Measurements from ENCODE around the gene COQ10B. TPM values are rescaled to one million over a fixed set of nuclear protein-coding genes. Genes with fewer than 3 reads are reported as not detected.

The COQ10B gene
- total and polyA plus RNA-seq, 2 experiments from 2014 or later: 40.4 to 57.7 TPM

- H3K79me2 ChIP-seq (ENCODE audit: insufficient read depth): peaks cover 71% of the 10 kb centered on the region
- peak overlapping the region; percentile 96 for H3K4me2 ChIP-seq (ENCODE audit: unreplicated experiment)
- H3K27ac ChIP-seq: peak overlapping the region; percentile 96
- no peaks in the 10 kb centered on the region for H3K27me3 ChIP-seq (replicated peaks; ENCODE audit: insufficient read depth)
- H3K36me3 ChIP-seq (ENCODE audit: low read depth): no peaks in the 10 kb centered on the region
- peaks cover 27% of the 10 kb centered on the region for H3K4me1 ChIP-seq (ENCODE audit: insufficient read depth)
- H4K20me1 ChIP-seq (ENCODE audit: insufficient read depth): peaks cover 24% of the 10 kb centered on the region; the same call in 1 of the 2 replicates
- H3K4me3 ChIP-seq: peak overlapping the region; percentile 82
- in situ Hi-C loops (cut with MboI): no loop called here
- peak; percentile 51 for DNase-seq
- peaks cover 25% of the 10 kb centered on the region; the same call in 1 of the 2 replicates for H3F3A ChIP-seq (ENCODE audit: insufficient read depth)
- H3K9me3 ChIP-seq (ENCODE audit: low read depth): no peaks in the 10 kb centered on the region
- no peaks in the 10 kb centered on the region for H3K9me2 ChIP-seq (ENCODE audit: insufficient read depth)
- TF ChIP-seq EZH2phosphoT487 (IDR thresholded peaks at IDR 0.05; ENCODE audit: insufficient read depth, low read depth) (no peak), EZH2 (IDR thresholded peaks at IDR 0.05; ENCODE audit: insufficient read depth, poor library complexity, severe bottlenecking) (no peak)
- peak overlapping the region; percentile 78; the same call in 1 of the 2 replicates for H2AFZ ChIP-seq
- 1 to 2% methylated on average over 11 of the region's 11 CpGs for WGBS, 2 experiments (ENCODE audit: low coverage in 1 of 2, low lambda C conversion rate in 2 of 2, missing lambda C conversion rate in 2 of 2)
- H3K9ac ChIP-seq: peak overlapping the region; percentile 99
These were observed 19.4 kb upstream of the COQ10B start for GRCh38 chr2:197433780-197434438.

GRCh38 chr2:197434541-197435513 lies 18.5 kb upstream of the COQ10B start, which contains the start of gene SF3B1:
Gene SF3B1 (minus strand): TSS chr2:197435028. CDS start chr2:197434999, 29 bp downstream.
- peaks cover 62% of the 10 kb centered on the region for H3K79me2 ChIP-seq (ENCODE audit: insufficient read depth)
- H3K4me3 ChIP-seq: peak within 1 kb of the TSS; percentile 82
- H3F3A ChIP-seq (ENCODE audit: insufficient read depth): peaks cover 22% of the 10 kb centered on the region; the same call in 1 of the 2 replicates
- peaks cover 22% of the 10 kb centered on the region; the same call in 1 of the 2 replicates for H4K20me1 ChIP-seq (ENCODE audit: insufficient read depth)
- peak; percentile 98 for DNase-seq
- H3K9me3 ChIP-seq (ENCODE audit: low read depth): no peaks in the 10 kb centered on the region
- no peaks in the 10 kb centered on the region for H3K9me2 ChIP-seq (ENCODE audit: insufficient read depth)
- peaks cover 27% of the 10 kb centered on the region for H3K4me1 ChIP-seq (ENCODE audit: insufficient read depth)
- in situ Hi-C loops (cut with MboI): no loop called here
- peak within 1 kb of the TSS; percentile 96 for H3K27ac ChIP-seq
- WGBS, 2 experiments (ENCODE audit: low coverage in 1 of 2, low lambda C conversion rate in 2 of 2, missing lambda C conversion rate in 2 of 2): 1% methylated on average over 74 of the region's 74 CpGs
- H3K36me3 ChIP-seq (ENCODE audit: low read depth): no peaks in the 10 kb centered on the region
- no peaks in the 10 kb centered on the region for H3K27me3 ChIP-seq (replicated peaks; ENCODE audit: insufficient read depth)
- H3K9ac ChIP-seq: peak within 1 kb of the TSS; percentile 99
- peak within 1 kb of the TSS; percentile 96 for H3K4me2 ChIP-seq (ENCODE audit: unreplicated experiment)
- TF ChIP-seq EZH2 (IDR thresholded peaks at IDR 0.05; ENCODE audit: insufficient read depth, poor library complexity, severe bottlenecking): no peak
- H2AFZ ChIP-seq: peak within 1 kb of the TSS; percentile 84

- H3K27ac ChIP-seq: peak overlapping the region; percentile 96
- no peaks in the 10 kb centered on the region for H3K36me3 ChIP-seq (ENCODE audit: low read depth)
- H3K4me3 ChIP-seq: peak overlapping the region; percentile 82
- WGBS, 2 experiments (ENCODE audit: low coverage in 1 of 2, low lambda C conversion rate in 2 of 2, missing lambda C conversion rate in 2 of 2): 34 to 37% methylated on average over 16 of the region's 16 CpGs
- H2AFZ ChIP-seq: peak overlapping the region; percentile 84
- no peaks in the 10 kb centered on the region for H3K9me2 ChIP-seq (ENCODE audit: insufficient read depth)
- no peaks in the 10 kb centered on the region for H3K9me3 ChIP-seq (ENCODE audit: low read depth)
- H3K9ac ChIP-seq: peak overlapping the region; percentile 99
- H4K20me1 ChIP-seq (ENCODE audit: insufficient read depth): peaks cover 17% of the 10 kb centered on the region; the same call in 1 of the 2 replicates
- in situ Hi-C loops (cut with MboI): no loop called here
- no peaks in the 10 kb centered on the region for H3K27me3 ChIP-seq (replicated peaks; ENCODE audit: insufficient read depth)
- peaks cover 52% of the 10 kb centered on the region for H3K79me2 ChIP-seq (ENCODE audit: insufficient read depth)
- no peak for DNase-seq
- H3K4me1 ChIP-seq (ENCODE audit: insufficient read depth): peaks cover 27% of the 10 kb centered on the region
- H3F3A ChIP-seq (ENCODE audit: insufficient read depth): peaks cover 18% of the 10 kb centered on the region; the same call in 1 of the 2 replicates
- TF ChIP-seq EZH2 (IDR thresholded peaks at IDR 0.05; ENCODE audit: insufficient read depth, poor library complexity, severe bottlenecking) (no peak), EZH2phosphoT487 (IDR thresholded peaks at IDR 0.05; ENCODE audit: insufficient read depth, low read depth) (no peak)
- H3K4me2 ChIP-seq (ENCODE audit: unreplicated experiment): peak overlapping the region; percentile 96
These were observed 17.5 kb upstream of the COQ10B start for GRCh38 chr2:197435598-197436420.

All from GM23248 (cell line).